Activated T-cell treated with anti-CD3 and anti-CD28 coated beads for 48 hours (primary cell): Measurements from ENCODE around the gene SRRD.

Experiments
- DNase-seq: peaks from one replicate; pipeline ENCODE4 v3.0.0-alpha.2; 2020; ENCODE audit warnings: low read depth

SRRD gene

DNA sequence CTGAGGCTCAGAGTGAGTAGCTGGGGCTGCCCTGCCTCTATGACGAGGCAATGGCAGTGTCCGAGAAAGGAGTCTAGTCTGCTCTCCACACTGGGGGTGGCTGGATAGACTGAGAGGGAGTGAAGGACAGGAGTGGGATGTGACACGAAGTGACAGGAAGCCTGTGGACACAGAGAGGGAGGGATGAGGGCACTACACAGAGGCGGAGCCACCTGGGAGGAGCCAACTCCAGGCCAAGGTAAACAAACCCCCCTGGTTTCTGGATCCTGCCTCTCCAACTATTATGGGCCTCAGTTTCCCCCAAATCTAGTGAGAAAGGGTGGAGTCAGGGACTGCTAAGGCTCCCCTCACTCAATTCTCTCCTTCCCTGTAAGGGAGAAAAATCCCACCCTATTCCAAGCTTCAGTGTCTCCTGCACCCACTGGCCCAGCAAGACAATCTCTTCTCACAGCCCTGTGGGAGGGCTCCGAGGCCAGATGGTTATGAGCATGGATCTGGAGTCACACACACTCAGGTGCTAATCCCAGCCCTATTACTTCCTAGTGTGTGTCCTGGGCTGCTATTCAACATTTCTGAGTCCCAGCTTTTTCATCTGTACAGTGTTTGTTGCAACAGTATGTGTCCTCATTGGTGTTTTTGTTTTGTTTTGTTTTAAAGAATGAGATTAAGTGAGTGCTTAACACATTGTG, 29.7 kb upstream of the SRRD start:
- DNase-seq, result no peak

DNA sequence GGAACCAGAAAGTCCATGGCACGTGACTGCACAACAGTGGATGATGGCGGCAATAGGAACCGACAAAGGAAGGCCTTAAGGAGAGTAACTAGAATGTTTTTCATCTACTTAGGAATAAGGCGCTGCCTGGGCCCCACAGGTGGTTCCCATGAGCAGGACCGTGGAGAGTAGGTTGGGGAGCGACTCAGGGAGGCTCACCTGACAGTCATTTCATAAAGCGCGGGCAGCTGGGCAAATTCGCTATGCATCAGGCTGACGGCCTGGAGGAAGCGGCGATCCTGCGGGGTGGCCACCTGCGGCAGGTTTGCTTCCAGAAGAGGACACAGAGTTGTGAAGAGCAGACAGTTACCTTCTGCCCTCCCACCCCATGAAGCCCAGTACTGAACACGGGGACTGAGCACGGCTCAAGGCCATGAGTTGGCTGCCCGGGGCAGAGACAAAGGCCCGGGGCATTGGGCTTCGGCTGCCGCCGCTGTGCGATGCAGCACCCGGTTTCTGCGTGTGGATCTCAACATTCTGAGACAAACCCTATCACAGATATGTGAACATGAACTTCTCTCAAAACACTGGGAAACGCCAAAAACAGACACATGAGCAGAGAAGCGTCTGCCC, 25.9 kb upstream of the SRRD start:
- no peak for DNase-seq

DNA sequence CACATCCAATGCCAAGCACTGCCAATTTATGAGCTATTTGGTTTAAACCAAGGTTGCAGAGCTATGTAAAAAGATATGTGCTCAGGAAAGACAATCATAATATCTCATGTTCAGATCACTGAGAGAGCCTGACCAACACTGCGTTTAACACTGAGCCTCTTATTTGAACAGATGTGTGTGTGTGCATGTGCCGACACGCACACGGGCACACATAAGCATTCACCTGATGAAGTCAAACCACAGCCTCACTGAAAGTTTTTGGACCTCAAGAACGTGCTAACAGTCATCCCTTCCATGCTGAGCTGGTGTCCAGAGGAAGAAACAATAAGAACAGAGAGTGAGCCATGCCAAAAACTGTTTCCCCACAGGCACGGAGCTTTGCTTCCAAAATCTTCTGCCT, 23.5 kb upstream of the SRRD start:
- DNase-seq, result no peak

- no peak for DNase-seq
These were observed 22.4 kb upstream of the SRRD start for GRCh38 chr22:26461188-26461810.

DNA sequence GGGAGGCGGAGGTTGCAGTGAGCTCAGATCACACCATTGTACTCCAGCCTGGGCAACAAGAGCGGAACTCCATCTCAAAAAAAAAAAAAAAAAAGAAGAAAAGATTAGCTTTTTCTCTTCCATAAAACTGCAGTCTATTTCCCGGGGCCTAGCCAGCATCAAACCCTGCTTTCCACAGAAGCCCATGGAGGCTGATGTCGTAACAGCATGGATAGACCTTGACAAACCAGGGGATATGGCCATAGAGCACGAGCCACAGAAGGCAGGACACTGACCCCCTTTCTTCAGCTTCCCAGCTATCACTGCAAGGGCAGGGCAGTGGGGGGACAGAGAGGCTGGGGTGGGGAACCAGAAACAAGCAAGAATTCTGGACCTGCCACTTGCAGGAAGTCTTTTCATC, 21.6 kb upstream of the SRRD start:
- DNase-seq, result no peak

DNA sequence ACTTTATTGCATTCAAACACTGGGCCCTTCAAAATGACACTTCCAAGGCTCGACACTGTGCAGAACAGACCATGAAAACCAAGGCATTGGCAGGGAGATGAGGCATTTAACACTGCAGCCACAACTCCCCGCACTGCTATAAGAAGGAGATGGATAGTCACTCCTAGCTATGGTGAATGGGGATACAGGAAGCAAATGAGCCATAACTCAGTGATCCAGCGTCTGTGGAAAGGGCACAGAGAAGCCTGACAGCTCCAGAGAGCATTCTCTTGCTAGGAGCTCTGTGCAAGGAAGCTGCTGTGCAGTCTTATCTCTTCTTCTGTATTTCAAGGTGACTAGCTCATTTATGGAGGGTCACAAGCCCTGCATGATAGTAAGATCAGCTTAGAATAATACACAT, 21.0 kb upstream of the SRRD start:
- no peak for DNase-seq

DNA sequence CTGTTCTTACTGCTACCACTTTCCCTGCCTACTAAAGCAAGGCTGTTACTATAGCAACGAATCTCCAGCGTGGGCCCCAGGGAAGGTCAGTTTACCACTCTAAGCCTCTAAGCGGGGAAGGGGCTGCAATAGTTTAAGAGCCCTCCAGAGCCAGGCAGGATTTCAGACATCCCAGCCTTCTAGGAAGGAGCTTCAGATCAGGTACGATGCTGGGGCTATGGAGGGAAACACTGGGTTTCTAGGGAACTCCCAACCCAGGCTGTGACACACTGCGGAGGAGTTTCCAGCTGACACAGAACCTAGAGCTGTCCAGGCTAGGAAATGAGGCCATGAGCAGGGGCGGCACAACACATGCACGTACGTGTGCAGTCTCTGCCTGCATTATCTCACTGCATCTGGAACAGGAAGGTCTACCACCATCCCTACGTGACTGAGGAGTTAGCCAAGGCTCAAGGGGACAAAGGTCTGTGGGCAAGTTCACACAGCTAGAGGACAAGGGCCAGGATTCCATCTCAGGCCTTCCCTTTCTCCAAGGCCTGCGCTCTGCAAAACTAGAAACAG, 20.5 kb upstream of the SRRD start:
- no peak for DNase-seq

- DNase-seq, result no peak
These were observed 20.0 kb upstream of the SRRD start for GRCh38 chr22:26463688-26464087.

DNA sequence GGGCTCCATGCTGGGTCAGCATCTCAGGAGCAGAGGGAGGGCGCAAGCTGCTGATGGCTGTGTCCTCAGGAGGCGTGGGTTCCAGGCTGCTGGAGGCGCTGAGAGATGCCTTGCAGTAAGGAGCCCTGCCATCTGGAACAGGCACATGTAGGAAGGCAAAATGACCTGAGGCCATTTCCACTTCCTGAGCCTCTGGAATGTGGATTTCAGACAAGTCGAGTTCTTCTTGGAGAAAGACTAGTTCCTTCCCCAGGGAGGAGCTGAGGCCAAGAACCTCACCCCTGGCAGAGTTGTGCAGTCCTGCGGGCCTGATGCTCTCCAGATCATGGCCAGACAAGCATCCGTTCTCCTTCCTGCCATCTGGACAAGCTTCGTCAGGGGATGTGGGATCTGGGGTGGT, 19.4 kb upstream of the SRRD start:
- no peak for DNase-seq

DNA sequence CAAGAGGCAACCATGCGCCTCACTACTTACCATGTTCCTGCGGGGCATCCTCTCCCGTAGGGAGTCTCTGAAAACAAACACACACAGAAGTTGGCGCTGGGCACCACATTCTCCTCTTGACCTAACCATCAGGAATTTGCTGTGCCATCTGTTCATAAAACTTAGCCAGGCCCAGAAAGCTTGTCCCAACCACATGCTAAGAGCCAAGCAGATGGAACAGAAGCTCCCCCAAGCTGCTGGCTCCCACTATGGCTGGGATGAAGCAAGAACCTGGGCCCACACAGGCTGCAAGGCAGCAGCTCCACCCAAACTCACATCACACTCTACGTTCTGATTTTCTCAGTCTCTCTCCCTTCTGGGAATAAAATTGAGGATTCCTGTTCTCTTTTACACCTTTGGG, 17.5 kb upstream of the SRRD start:
- DNase-seq, result no peak

GRCh38 chr22:26470807-26471206, 12.9 kb upstream of the SRRD start:
- DNase-seq, result no peak

GRCh38 chr22:26471522-26471921, 12.2 kb upstream of the SRRD start:
- DNase-seq, result no peak

DNA sequence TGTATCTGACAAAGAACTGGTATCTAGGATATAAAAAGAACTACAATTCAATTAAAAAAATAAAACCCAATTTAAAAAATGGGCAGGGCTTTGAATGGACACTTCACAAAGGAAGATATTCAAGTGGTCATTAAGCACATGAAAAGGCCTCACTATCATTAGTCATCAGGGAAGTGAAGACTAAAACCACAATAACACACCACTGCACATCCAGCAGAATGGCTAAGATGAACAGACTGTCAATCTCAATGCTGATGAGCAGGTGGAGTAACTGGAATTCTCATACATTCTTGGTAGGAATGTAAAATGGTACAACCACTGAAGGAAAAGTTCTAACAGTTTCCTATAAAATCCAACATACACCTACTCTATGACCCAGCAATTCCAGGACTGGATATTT, 9.0 kb upstream of the SRRD start:
- no peak for DNase-seq

GRCh38 chr22:26476705-26477340, 6.9 kb upstream of the SRRD start:
- DNase-seq, result no peak

DNA sequence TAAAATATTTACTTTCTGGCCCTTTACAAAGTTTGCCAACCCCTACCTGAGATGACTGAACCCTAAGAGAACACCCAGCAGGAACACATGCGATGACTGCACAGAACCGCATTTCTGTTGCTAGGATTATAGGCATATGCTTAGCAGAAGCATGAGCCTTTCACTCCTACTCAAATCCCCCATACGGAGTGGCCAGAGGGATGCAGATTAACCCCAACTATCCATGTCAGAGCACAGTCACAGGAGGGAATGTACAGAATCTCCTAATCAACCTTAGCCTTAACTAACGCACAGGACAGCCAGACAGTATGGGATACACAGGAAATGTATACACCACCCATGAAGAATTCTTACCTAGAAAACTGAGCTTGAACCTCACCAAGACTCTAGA, 6.3 kb upstream of the SRRD start:
- no peak for DNase-seq

GRCh38 chr22:26479043-26479791, 4.5 kb upstream of the SRRD start:
- no peak for DNase-seq

DNA sequence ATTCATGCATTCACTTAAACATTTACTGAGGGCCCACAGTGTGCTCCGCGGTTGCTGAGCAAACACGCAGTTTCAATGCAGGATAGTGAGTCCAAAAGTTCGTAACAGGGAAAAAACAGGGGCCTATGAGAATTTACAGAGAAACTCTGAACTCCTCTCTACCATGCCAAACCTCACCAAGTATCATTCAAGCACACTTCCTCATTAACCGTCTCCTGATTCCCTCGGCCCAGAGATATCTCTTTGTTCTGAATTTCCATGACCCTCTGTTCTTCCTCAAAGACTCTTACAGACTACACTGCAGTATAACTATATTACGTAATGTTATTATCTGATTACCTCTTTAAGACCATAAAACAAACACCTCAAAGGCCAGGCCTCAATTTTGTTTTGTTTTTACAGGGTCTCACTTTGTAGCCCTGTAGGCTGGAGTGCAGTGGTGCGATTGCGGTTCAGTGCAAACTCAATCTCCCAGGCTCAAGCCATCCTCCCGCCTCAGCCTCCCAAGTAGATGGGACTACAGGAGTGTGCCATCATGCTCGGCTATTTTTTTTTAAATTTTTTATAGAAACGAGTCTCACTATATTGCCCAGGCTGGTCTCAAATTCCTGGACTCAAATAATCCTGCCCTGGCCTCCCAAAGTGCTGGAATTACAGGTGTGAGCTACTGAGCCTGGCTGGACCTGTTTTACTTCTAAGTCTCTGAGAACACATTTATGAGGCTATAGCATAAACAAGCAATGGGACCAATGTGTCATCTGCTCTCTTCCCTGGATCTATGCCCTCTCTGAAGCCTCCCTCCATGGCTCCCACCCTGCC, 3.7 kb upstream of the SRRD start:
- no peak for DNase-seq

GRCh38 chr22:26480611-26480932, 3.1 kb upstream of the SRRD start:
- no peak for DNase-seq

GRCh38 chr22:26481112-26481693, 2.5 kb upstream of the SRRD start:
- DNase-seq, result no peak

DNA sequence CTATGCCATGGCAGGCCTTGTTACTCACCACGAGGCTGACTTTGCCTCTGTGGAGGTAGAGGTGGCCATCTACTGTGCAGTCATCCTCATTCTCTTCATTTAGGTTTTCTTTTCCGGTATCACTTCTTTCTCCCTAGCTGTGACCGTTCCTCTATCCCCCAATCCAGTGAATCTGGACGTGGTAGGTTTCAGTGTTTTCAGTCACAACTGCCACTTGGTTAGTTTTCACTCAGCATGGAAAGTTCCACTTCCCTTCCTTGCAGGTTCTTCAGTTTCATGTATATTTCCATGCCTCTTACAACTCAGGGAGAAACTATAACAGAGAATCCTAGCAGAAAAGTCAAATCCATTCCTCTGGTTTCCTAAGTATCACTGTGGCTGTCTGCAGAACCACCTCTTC, 2.0 kb upstream of the SRRD start:
- no peak for DNase-seq

GRCh38 chr22:26482161-26482560, 1.5 kb upstream of the SRRD start:
- DNase-seq, result no peak
